Renal cortex interstitium (tissue), 11 donors: ENCODE measurements around the gene C4B. TPM values are rescaled to one million over a fixed set of nuclear protein-coding genes. Genes with fewer than 3 reads are reported as not detected.
"Not testable (repeated sequence)": the region's sequence is repeated elsewhere in the genome, so short reads cannot be mapped to it uniquely, and the experiment has no call there.

Source experiments
- DNase-seq, 11 donors: peaks; one replicate each; pipeline ENCODE4 v3.0.0-alpha.2; 2013; ENCODE audit warnings: low read depth in 9 of 11, low spot score in 4 of 11; ENCODE audit errors: extremely low read depth in 1 of 11
- polyA plus RNA-seq, 3 donors: library from polyadenylated mRNA; unstranded; fragments of 120-200 nt; gene quantifications; one replicate each; pipeline ENCODE4 v1.2.1, GENCODE V29; 2013; ENCODE audit not compliant: insufficient read length in 3 of 3

C4B gene
- polyA plus RNA-seq, 3 donors: 17.4 to 23.3 (median 22.1) TPM

DNA sequence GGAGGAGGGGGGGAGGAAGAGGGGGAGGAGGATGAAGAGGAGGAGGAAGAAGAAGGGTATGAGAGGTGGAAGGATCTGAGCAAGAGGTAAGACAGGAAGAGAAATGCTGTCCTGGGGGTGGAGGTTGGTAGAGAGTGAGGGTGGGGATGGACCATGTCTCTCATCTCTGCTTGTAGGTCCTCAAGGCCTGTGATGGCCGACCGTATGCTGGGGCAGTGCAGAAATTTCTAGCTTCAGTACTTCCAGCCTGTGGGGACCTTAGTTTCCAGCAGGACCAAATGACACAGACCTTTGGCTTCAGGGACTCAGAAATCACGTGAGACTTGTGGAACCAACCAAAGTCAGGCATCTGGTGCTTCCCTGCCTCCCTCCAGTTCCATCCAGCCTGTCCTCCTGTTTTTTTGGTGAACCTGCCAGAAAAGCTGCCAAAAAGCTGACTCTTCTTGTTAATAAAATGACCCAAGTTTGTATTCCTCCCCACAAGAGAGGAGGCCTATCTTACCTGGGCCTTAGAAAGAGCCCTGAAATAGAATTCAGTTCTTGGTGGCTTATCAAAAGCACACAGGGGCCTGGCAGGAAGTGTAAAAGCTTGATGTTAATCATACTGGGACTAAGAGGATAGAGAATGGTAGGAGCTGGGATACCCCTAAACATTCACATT, 35.2 kb upstream of the C4B start:
- DNase-seq: no peak

DNA sequence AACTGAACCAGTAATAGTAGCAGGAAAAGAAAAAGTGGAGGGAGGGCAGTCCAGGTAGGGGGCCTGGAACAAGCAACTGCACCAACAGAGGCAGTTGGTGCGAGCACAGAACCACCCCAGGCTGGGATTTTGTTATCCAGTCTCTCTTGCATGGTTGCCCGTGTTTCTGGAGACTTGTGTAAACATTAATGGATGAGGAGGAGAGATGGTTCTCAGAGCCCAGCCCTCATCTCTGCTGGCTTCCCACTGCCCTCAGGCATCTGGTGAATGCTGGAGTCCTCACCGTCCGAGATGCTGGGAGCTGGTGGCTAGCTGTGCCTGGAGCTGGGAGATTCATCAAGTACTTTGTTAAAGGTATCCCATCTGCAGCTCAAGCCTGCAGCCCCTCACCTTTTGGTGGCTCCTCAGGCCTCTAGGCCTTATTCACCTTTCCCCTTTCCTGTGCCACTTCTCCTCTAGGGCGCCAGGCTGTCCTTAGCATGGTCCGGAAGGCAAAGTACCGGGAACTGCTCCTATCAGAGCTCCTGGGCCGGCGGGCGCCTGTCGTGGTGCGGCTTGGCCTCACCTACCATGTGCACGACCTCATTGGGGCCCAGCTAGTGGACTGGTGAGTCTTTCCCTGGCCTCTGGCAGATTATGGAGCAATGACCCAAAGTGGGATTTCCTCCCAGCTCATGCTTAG, 34.3 kb upstream of the C4B start:
- not testable (repeated sequence) for DNase-seq

DNA sequence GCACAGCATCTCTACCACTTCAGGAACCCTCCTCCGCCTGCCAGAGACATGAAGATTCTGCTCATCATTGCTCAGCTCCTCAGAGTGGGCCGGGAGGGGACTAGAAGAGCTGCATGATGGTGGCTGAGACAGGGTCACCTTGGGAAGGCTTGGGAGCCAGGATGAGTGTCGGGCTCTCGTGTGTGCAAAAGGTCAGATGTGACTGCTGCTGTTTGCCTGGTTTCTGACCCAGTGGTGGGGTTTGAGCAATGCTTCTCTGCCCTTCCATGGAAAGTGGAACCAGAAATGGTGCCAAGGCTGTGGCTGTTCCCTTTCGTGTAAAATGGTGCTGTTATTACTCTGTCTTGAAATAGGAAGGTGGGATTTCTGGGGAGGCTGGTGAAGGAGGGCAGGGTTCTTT, 33.6 kb upstream of the C4B start:
- DNase-seq: not testable (repeated sequence)

DNA sequence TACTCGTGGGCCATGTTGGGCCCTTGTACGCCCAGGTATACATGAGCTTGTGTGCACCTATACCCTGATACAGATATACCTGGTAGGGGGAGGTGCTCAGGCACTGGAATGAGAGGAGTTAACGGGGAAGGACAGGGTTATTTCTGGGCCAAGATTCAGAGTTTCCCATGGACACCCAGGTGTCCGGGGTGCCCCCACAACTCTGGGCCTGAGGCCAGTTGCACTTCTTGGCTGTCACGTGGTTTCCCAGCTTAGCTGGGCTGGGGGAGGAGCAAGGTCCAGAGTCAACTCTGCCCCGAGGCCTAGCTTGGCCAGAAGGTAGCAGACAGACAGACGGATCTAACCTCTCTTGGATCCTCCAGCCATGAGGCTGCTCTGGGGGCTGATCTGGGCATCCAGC, 32.9 kb upstream of the C4B start, which contains the start of gene C4A:
TSS of gene C4A (plus strand) at position 314 of the 400 bp plus-strand sequence. CDS start at position 365, 51 bp downstream.
- DNase-seq: not testable (repeated sequence)

DNA sequence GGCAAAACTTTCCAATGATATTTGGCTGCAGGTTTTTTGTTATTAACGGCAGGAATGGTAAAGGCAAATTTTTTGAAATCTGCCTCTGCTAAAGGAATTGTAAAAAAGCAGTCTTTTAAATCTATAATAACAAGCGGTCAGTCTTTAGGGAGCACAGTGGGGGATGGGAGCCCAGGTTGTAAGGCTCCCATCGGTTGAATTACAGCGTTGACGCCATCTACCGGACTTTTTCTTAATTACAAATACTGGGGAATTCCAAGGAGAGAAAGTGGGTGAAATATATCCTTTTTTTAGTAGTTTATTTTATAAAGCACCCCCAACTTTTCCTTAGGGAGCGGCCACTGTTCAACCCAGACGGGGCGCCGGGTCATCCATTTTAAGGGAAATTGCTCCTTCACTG, 25.2 kb upstream of the C4B start:
- DNase-seq: not testable (repeated sequence)

DNA sequence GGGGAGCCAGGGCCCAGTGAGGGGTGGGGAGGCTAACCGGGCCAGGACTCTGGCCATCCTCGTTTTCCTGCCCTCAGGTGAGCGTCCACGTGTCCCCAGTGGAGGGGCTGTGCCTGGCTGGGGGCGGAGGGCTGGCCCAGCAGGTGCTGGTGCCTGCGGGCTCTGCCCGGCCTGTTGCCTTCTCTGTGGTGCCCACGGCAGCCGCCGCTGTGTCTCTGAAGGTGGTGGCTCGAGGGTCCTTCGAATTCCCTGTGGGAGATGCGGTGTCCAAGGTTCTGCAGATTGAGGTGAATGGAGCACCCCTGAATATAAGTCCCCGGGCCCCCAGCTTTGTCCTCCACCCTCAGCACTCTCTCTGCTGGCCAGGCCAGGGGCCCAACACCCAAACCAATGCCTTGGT, 20.2 kb upstream of the C4B start:
- not testable (repeated sequence) for DNase-seq

DNA sequence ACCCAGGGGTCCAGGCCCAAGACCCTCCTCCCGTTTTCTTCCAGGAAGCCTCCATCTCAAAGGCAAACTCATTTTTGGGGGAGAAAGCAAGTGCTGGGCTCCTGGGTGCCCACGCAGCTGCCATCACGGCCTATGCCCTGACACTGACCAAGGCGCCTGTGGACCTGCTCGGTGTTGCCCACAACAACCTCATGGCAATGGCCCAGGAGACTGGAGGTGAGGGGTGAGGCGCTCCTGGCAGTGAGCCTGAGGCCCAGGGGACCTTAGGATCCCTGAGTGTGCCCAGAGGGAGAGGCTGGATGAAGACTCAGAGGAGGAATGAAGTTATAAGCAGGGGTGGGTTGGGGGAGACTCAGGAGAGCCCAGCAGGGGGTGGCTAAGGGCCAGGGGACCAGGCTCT, 18.2 kb upstream of the C4B start:
- DNase-seq: not testable (repeated sequence)

DNA sequence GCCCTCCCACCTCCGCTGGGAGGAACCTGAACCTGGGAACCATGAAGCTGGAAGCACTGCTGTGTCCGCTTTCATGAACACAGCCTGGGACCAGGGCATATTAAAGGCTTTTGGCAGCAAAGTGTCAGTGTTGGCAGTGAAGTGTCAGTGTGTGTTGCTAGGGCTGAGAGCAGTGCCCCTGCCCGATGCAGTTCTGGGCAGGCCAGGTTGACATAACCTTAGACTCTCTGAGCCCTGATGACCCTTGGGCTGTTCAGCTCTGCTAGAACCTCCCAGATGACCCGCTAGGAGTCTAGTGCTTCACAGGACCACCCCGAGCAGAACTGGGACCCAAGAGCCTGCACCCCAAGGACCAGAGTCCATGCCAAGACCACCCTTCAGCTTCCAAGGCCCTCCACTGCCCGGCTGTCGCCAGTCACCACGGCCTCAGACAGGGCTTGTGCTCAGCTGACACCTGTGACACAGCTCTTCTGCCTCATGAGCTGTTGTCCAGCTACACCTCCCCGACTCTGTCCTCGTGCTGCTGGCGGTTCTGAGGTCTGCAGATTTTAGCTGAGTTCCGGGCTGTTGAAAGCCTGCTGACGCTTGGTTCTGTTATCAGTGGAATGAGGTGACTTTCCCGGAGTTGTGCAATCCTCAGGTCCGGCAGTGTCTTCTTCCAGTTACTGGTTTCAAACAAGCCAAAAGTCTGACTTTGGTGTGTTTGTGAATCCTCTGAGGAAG, 11.9 kb upstream of the C4B start:
- not testable (repeated sequence) for DNase-seq

DNA sequence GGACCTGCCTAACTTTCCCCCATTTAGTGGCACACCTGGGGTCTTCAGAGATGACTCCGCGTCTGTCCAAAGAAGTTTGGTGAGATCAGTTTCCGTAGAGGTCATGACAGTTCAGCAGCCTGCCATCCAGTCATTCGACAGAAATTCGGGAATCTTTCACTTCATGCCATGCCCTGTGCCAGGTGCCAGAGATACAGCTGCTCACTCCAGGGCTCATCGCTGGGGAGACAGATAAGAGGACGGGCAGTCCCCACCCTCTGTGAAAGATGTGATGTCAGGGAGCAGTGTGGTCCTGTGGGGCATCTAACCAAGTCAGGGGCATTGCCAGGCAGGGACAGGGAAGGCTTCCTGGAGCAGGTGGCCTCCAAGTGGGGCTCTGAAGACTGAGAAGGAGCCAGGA, 11.3 kb upstream of the C4B start:
- not testable (repeated sequence) for DNase-seq

DNA sequence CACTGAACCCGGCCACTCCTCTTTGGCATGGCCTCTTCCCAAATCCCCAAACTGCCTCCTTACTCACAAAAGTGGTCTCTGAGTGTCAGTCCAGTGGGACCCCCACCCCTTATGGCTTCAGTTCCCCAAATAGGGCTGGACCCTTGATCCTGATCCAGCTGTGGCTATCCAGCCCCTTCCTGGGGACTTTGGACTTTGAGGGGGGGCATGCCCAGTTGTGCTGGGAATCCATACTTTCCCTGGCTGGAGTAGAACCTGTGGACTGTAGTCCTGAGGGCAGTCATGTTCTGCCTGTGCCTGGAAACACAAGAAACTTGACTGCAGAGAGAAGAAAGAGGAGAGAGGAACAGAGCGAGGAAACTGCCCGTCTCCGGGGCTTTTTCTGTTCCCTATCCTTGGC, 10.2 kb upstream of the C4B start:
- not testable (repeated sequence) for DNase-seq

DNA sequence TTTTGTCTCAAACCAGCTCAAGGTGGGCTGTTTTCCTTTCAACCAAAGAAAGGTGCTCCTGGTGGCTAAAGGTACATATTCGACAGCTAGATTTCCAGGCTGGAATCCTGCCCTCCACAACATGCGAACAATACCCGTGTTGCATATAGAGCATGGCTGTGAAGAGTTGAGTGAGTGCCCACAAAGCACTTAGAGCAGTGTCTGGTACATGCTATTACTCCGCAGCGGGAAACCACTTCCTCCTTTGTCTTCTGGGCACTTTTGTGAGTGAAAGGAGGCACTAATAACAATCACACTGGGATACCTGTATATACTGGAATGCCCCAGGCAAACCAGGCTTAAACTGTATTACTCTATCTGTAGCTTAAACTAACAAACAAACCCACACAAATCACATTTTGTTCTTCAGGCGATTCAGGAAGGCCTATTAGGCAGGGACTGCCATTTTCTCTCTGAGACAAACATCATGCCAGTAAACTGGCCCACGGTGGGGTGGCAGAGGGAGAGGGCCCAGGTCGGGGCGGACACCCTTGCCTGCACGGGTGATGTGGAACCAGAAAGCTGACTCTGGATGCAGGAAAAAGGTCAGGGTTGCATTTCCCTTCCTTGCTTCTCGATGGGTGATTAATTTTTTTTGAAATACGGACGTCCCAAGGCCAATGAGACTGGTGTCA, 9.6 kb upstream of the C4B start:
- not testable (repeated sequence) for DNase-seq

DNA sequence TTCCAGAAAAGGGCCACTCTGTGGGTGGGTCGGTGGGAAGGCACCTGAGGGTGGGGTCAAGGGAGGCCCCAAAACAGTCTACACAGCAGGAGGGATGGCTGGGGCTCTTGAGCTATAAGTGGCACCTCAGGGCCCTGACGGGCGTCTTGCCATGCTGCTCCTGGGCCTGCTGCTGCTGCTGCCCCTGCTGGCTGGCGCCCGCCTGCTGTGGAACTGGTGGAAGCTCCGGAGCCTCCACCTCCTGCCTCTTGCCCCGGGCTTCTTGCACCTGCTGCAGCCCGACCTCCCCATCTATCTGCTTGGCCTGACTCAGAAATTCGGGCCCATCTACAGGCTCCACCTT, 9.1 kb upstream of the C4B start:
- DNase-seq: not testable (repeated sequence)

DNA sequence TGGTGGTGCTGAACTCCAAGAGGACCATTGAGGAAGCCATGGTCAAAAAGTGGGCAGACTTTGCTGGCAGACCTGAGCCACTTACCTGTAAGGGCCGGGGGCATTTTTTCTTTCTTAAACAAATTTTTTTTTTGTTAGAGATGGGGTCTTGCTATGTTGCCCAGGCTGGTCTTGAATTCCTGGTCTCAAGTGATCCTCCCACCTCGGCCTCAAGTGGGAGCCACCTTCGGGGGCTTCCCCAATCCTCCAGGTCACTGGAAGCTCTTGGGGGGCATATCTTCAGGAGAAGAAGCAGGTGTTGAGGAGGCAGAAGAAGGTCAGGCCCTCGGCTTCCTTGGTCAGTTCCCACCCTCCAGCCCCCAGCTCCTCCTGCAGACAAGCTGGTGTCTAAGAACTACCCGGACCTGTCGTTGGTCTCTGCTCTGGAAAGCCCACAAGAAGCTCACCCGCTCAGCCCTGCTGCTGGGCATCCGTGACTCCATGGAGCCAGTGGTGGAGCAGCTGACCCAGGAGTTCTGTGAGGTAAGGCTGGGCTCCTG, 8.5 kb upstream of the C4B start:
- not testable (repeated sequence) for DNase-seq

GRCh38 chr6:32007086-32007485, 7.5 kb upstream of the C4B start:
- DNase-seq: not testable (repeated sequence)

DNA sequence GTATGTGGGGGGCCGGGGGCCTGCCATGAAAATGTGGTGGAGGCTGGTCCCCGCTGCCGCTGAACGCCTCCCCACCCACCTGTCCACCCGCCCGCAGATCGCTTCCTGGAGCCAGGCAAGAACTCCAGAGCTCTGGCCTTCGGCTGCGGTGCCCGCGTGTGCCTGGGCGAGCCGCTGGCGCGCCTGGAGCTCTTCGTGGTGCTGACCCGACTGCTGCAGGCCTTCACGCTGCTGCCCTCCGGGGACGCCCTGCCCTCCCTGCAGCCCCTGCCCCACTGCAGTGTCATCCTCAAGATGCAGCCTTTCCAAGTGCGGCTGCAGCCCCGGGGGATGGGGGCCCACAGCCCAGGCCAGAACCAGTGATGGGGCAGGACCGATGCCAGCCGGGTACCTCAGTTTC, 6.6 kb upstream of the C4B start:
- DNase-seq: not testable (repeated sequence)

- not testable (repeated sequence) for DNase-seq
These were observed 6.0 kb upstream of the C4B start for GRCh38 chr6:32008616-32009015.

DNA sequence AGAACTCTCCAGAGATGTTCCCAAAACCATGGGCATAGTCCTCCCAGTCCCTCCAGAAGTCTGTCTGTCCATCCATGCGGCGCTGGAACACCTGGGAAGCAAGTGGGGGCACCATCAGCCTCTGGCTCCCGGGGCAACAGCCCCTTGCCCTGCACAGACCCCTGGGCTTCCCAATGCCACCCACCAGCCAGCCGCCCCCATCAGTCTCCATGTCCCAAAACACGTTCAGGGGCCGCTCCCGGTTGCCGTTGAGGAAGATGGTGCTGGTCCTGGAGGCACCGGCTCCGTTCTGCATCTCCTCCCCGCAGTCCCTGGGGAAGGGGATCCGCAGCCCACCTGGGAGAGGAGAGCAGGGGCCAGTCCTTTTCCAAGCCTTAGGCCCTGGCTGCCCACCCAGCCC, 5.1 kb upstream of the C4B start:
- not testable (repeated sequence) for DNase-seq

- DNase-seq: not testable (repeated sequence)
These were observed 3.6 kb upstream of the C4B start for GRCh38 chr6:32010856-32011530.
